NCI-H1105 (cell line): Measurements from ENCODE around the gene CD40LG.

Experiments used
- DNase-seq: peaks from one replicate; lab custom pipeline; 2025; lab: John Stamatoyannopoulos, UW

Gene CD40LG

GRCh38 chrX:136697156-136697555 lies 49.2 kb downstream of the CD40LG start:
- no peak for DNase-seq

GRCh38 chrX:136708348-136708747 lies 60.4 kb downstream of the CD40LG start:
- DNase-seq, result no peak
